Endothelial cell (in vitro differentiated cells): ENCODE results near the gene PRRC2A. TPM values are rescaled to one million over a fixed set of nuclear protein-coding genes. Genes with fewer than 3 reads are reported as not detected.

ENCODE experiments used
- DNase-seq: peaks from one replicate; pipeline ENCODE4 v3.0.0; 2021; ENCODE audit warnings: low spot score
- H3K27ac Mint-ChIP-seq: one replicate; pipeline ENCODE4 v1.8.0; 2021; ENCODE audit warnings: mixed read lengths, inconsistent platforms; ENCODE audit not compliant: unreplicated experiment
- H3K27me3 Mint-ChIP-seq: one replicate; pipeline ENCODE4 v1.8.0; 2021; ENCODE audit warnings: mild to moderate bottlenecking, moderate library complexity, mixed read lengths, inconsistent platforms; ENCODE audit not compliant: unreplicated experiment
- H3K36me3 Mint-ChIP-seq: one replicate; pipeline ENCODE4 v1.8.0; 2021; ENCODE audit warnings: mild to moderate bottlenecking, low read depth, mixed read lengths, inconsistent platforms; ENCODE audit not compliant: unreplicated experiment
- H3K4me1 Mint-ChIP-seq: one replicate; pipeline ENCODE4 v1.8.0; 2021; ENCODE audit warnings: mild to moderate bottlenecking, mixed read lengths, inconsistent platforms; ENCODE audit not compliant: unreplicated experiment
- H3K4me3 Mint-ChIP-seq: one replicate; pipeline ENCODE4 v1.8.0; 2021; ENCODE audit warnings: mild to moderate bottlenecking, mixed read lengths, inconsistent platforms; ENCODE audit not compliant: unreplicated experiment
- H3K9me3 Mint-ChIP-seq: one replicate; pipeline ENCODE4 v1.8.0; 2021; ENCODE audit warnings: mixed read lengths, inconsistent platforms; ENCODE audit not compliant: unreplicated experiment
- total RNA-seq: library from RNA; stranded (reverse); fragmentation: NEBNext Ultra II Directional; extraction: Animal tissue kit (Norgen Biotek cat#: 25700); gene quantifications from one replicate; pipeline ENCODE4 v1.2.1, GENCODE V29; 2021; ENCODE audit not compliant: unreplicated experiment
- TF ChIP-seq, protein P1 (sequence below): fragments of 200-600 bp; sonication (generic); IDR thresholded peaks from one replicate; pipeline ENCODE4 v1.5.0; 2021; ENCODE audit warnings: antibody characterized with exemption; ENCODE audit not compliant: unreplicated experiment

The PRRC2A gene
- total RNA-seq, 1 donor from 2014 or later, result 149 TPM

DNA sequence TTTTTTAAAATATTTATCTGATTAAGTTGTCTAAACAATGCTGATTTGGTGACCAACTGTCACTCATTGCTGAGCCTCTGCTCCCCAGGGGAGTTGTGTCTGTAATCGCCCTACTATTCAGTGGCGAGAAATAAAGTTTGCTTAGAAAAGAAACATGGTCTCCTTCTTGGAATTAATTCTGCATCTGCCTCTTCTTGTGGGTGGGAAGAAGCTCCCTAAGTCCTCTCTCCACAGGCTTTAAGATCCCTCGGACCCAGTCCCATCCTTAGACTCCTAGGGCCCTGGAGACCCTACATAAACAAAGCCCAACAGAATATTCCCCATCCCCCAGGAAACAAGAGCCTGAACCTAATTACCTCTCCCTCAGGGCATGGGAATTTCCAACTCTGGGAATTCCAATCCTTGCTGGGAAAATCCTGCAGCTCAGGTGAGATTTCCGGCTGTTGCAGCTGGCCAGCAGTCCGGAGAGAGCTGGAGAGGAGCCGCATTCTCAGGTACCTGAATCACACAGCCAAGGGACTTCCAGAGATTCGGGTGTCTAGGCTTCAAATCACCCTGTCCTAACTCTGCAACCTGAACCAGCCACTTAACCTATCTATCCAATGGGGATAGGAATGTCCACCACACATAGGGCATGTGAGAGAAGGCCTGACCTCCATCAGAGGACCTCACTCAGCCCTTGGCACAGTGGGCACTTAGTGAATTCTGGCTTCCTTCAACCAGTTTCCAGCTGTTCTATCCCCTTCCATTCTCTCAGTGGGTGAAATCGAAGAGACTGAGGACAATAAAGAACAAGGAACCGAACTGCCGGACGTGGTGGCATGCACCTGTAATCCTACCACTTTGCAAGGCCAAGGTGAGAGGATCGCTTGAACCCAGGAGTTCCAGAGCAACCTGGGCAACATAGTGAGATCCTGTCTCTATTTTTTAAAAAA is 42.1 kb upstream of the PRRC2A start:
- H3K27me3 Mint-ChIP-seq, result peaks cover 11% of the 10 kb centered on the region
- H3K4me3 Mint-ChIP-seq, result no peak overlapping the region
- peaks cover 20% of the 10 kb centered on the region for H3K4me1 Mint-ChIP-seq
- DNase-seq, result no peak
- no peaks in the 10 kb centered on the region for H3K36me3 Mint-ChIP-seq
- no peak overlapping the region for H3K27ac Mint-ChIP-seq
- TF ChIP-seq, protein P1, sequence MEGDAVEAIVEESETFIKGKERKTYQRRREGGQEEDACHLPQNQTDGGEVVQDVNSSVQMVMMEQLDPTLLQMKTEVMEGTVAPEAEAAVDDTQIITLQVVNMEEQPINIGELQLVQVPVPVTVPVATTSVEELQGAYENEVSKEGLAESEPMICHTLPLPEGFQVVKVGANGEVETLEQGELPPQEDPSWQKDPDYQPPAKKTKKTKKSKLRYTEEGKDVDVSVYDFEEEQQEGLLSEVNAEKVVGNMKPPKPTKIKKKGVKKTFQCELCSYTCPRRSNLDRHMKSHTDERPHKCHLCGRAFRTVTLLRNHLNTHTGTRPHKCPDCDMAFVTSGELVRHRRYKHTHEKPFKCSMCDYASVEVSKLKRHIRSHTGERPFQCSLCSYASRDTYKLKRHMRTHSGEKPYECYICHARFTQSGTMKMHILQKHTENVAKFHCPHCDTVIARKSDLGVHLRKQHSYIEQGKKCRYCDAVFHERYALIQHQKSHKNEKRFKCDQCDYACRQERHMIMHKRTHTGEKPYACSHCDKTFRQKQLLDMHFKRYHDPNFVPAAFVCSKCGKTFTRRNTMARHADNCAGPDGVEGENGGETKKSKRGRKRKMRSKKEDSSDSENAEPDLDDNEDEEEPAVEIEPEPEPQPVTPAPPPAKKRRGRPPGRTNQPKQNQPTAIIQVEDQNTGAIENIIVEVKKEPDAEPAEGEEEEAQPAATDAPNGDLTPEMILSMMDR, result no peak
- no peaks in the 10 kb centered on the region for H3K9me3 Mint-ChIP-seq

- TF ChIP-seq, protein P1, result no peak
- peaks cover 11% of the 10 kb centered on the region for H3K27me3 Mint-ChIP-seq
- no peaks in the 10 kb centered on the region for H3K36me3 Mint-ChIP-seq
- H3K4me3 Mint-ChIP-seq, result no peak overlapping the region
- peaks cover 15% of the 10 kb centered on the region for H3K4me1 Mint-ChIP-seq
- H3K27ac Mint-ChIP-seq, result no peak overlapping the region
- H3K9me3 Mint-ChIP-seq, result no peaks in the 10 kb centered on the region
- no peak for DNase-seq
Measured at GRCh38 chr6:31579119-31579505, 41.4 kb upstream of the PRRC2A start.

- Mint-ChIP-seq H3K9me3 (no peaks in the 10 kb centered on the region), H3K4me3 (peak overlapping the region; percentile 79), H3K4me1 (peaks cover 12% of the 10 kb centered on the region), H3K27me3 (peaks cover 11% of the 10 kb centered on the region), H3K36me3 (no peaks in the 10 kb centered on the region), H3K27ac (no peak overlapping the region)
- no peak for DNase-seq
- TF ChIP-seq, protein P1, result no peak
Measured at GRCh38 chr6:31579546-31580437, 40.7 kb upstream of the PRRC2A start.

- H3K36me3 Mint-ChIP-seq, result no peaks in the 10 kb centered on the region
- no peak overlapping the region for H3K27ac Mint-ChIP-seq
- peak overlapping the region; percentile 79 for H3K4me3 Mint-ChIP-seq
- DNase-seq, result no peak
- H3K4me1 Mint-ChIP-seq, result peaks cover 9% of the 10 kb centered on the region
- no peaks in the 10 kb centered on the region for H3K9me3 Mint-ChIP-seq
- peaks cover 11% of the 10 kb centered on the region for H3K27me3 Mint-ChIP-seq
- TF ChIP-seq, protein P1, result no peak
Measured at GRCh38 chr6:31580438-31580740, 40.1 kb upstream of the PRRC2A start.
